HEK293T (cell line): ENCODE data around the gene REEP2.

Experiments
- FOXK2 ChIP-seq: fragments of 450-650 bp; IDR thresholded peaks from 2 replicates; pipeline ENCODE4 v1.6.1; 2016; ENCODE audit warnings: mild to moderate bottlenecking
- FOXM1 ChIP-seq: fragments of 450-650 bp; IDR thresholded peaks from 2 replicates; pipeline ENCODE4 v1.6.1; 2017; ENCODE audit warnings: mild to moderate bottlenecking, borderline replicate concordance
- HDGF ChIP-seq: fragments of 450-650 bp; IDR thresholded peaks from 2 replicates; pipeline ENCODE4 v1.6.1; 2017; ENCODE audit warnings: antibody characterized with exemption, borderline replicate concordance
- ZNF384 ChIP-seq: fragments of 450-650 bp; IDR thresholded peaks from 2 replicates; pipeline ENCODE4 v1.6.1; 2016

GRCh38 chr5:138472353-138472752 is 33.5 kb downstream of the REEP2 start:
- TF ChIP-seq FOXM1 (no peak), ZNF384 (no peak), HDGF (no peak), FOXK2 (no peak)
